ENCODE results near the gene PDSS1. TPM values are rescaled to one million over a fixed set of nuclear protein-coding genes. Genes with fewer than 3 reads are reported as not detected.
A peak's percentile ranks its signal among the peaks of the same experiment; 100 is the strongest.

Gene PDSS1
- total RNA-seq, 2 experiments from 2014 or later: 3.8 to 4.5 TPM

- Histone ChIP-seq H3K4me1 (ENCODE audit: insufficient read depth, low read length) (peaks cover 3% of the 10 kb centered on the region), H3K27ac (ENCODE audit: low read depth in 1 of 2, low read length in 2 of 2) (no peak overlapping the region), H3K27me3 (ENCODE audit: control insufficient read depth in 1 of 2, insufficient read depth in 2 of 2, low read length in 2 of 2) (no peaks in the 10 kb centered on the region), H3K4me3 (ENCODE audit: low read length) (no peak overlapping the region), H3K9me3 (ENCODE audit: control insufficient read depth in 1 of 2, insufficient read depth in 1 of 2, low read length in 2 of 2) (no peaks in the 10 kb centered on the region), H3K36me3 (ENCODE audit: insufficient read depth, low read length) (peaks cover 39% of the 10 kb centered on the region)
- ChIA-PET POLR2A (no interaction called here), CTCF (no interaction called here)
- intact Hi-C loops (cut with DNase I, micrococcal nuclease): loop anchor here in 1 of 2 experiments (5.0 kb wide), 1 partner anchor 116 kb away; no protein-coding TSS in a partner anchor
- H3K36me3 Mint-ChIP-seq (ENCODE audit: low read depth): peaks cover 76% of the 10 kb centered on the region
- H3K27ac Mint-ChIP-seq: no peak overlapping the region
- TF ChIP-seq CTCF (IDR thresholded peaks at IDR 0.05): no peak
- H3K9me3 Mint-ChIP-seq: no peaks in the 10 kb centered on the region
- no peak overlapping the region for H3K4me3 Mint-ChIP-seq
- DNase-seq: no peak
- ATAC-seq (ENCODE audit: poor library complexity): no peak
- no peaks in the 10 kb centered on the region for H3K27me3 Mint-ChIP-seq
- H3K4me1 Mint-ChIP-seq (ENCODE audit: low read depth): peaks cover 44% of the 10 kb centered on the region
These were observed 43.9 kb downstream of the PDSS1 start for GRCh38 chr10:26741368-26741767.

GRCh38 chr10:26743091-26743490 is 45.6 kb downstream of the PDSS1 start:
- H3K36me3 ChIP-seq (ENCODE audit: insufficient read depth, low read length): peaks cover 45% of the 10 kb centered on the region
- Mint-ChIP-seq H3K4me3 (no peak overlapping the region), H3K9me3 (no peaks in the 10 kb centered on the region), H3K27me3 (no peaks in the 10 kb centered on the region), H3K27ac (peak overlapping the region; percentile 62), H3K36me3 (ENCODE audit: low read depth) (peaks cover 81% of the 10 kb centered on the region), H3K4me1 (ENCODE audit: low read depth) (peaks cover 36% of the 10 kb centered on the region)
- peaks cover 3% of the 10 kb centered on the region for H3K4me1 ChIP-seq (ENCODE audit: insufficient read depth, low read length)
- no peak overlapping the region for H3K27ac ChIP-seq (ENCODE audit: low read depth in 1 of 2, low read length in 2 of 2)
- TF ChIP-seq CTCF (IDR thresholded peaks at IDR 0.05): no peak
- intact Hi-C loops (cut with DNase I, micrococcal nuclease): loop anchor here in 1 of 2 experiments (5.0 kb wide), 1 partner anchor 114 kb away; no protein-coding TSS in a partner anchor
- DNase-seq (no peak), ATAC-seq (ENCODE audit: poor library complexity) (no peak)
- no peaks in the 10 kb centered on the region for H3K27me3 ChIP-seq (ENCODE audit: control insufficient read depth in 1 of 2, insufficient read depth in 2 of 2, low read length in 2 of 2)
- POLR2A ChIA-PET: no interaction called here
- CTCF ChIA-PET: no interaction called here
- H3K4me3 ChIP-seq (ENCODE audit: low read length): no peak overlapping the region
- H3K9me3 ChIP-seq (ENCODE audit: control insufficient read depth in 1 of 2, insufficient read depth in 1 of 2, low read length in 2 of 2): no peaks in the 10 kb centered on the region

GRCh38 chr10:26743841-26744240 is 46.3 kb downstream of the PDSS1 start:
- H3K36me3 Mint-ChIP-seq (ENCODE audit: low read depth): peaks cover 85% of the 10 kb centered on the region
- no peak for ATAC-seq (ENCODE audit: poor library complexity)
- H3K27ac ChIP-seq (ENCODE audit: low read depth in 1 of 2, low read length in 2 of 2): no peak overlapping the region
- H3K9me3 ChIP-seq (ENCODE audit: control insufficient read depth in 1 of 2, insufficient read depth in 1 of 2, low read length in 2 of 2): no peaks in the 10 kb centered on the region
- peaks cover 3% of the 10 kb centered on the region for H3K4me1 ChIP-seq (ENCODE audit: insufficient read depth, low read length)
- H3K27me3 ChIP-seq (ENCODE audit: control insufficient read depth in 1 of 2, insufficient read depth in 2 of 2, low read length in 2 of 2): no peaks in the 10 kb centered on the region
- TF ChIP-seq CTCF (IDR thresholded peaks at IDR 0.05): no peak
- ChIA-PET CTCF (no interaction called here), POLR2A (no interaction called here)
- peaks cover 35% of the 10 kb centered on the region for H3K4me1 Mint-ChIP-seq (ENCODE audit: low read depth)
- no peak overlapping the region for H3K4me3 ChIP-seq (ENCODE audit: low read length)
- intact Hi-C loops (cut with DNase I, micrococcal nuclease): loop anchor here in 1 of 2 experiments (5.0 kb wide), 1 partner anchor 113 kb away; no protein-coding TSS in a partner anchor
- H3K9me3 Mint-ChIP-seq: no peaks in the 10 kb centered on the region
- H3K36me3 ChIP-seq (ENCODE audit: insufficient read depth, low read length): peaks cover 53% of the 10 kb centered on the region
- peak overlapping the region; percentile 22 for H3K27ac Mint-ChIP-seq
- H3K4me3 Mint-ChIP-seq: no peak overlapping the region
- DNase-seq: no peak
- no peaks in the 10 kb centered on the region for H3K27me3 Mint-ChIP-seq
